ENCODE results near the gene NDUFV1.
"Not testable (repeated sequence)": the region's sequence is repeated elsewhere in the genome, so short reads cannot be mapped to it uniquely, and the experiment has no call there.

NDUFV1 gene

GRCh38 chr11:67627812-67628624, 21.3 kb downstream of the NDUFV1 start:
- DNase-seq = no peak

GRCh38 chr11:67628710-67629385, 22.1 kb downstream of the NDUFV1 start:
- DNase-seq = no peak

- peak; percentile 84 to 87 for DNase-seq
Measured at GRCh38 chr11:67629386-67630227, 22.9 kb downstream of the NDUFV1 start, which contains the start of gene NUDT8. Gene NUDT8 (minus strand): TSS chr11:67629937. CDS start chr11:67629911, 26 bp downstream.

- peak; percentile 95 to 96 for DNase-seq
Measured at GRCh38 chr11:67630228-67630942, 23.6 kb downstream of the NDUFV1 start.

GRCh38 chr11:67630943-67631331, 24.2 kb downstream of the NDUFV1 start:
- DNase-seq = no peak

- DNase-seq = no peak
Measured at GRCh38 chr11:67631411-67631810, 24.7 kb downstream of the NDUFV1 start.

- DNase-seq = no peak
Measured at GRCh38 chr11:67631853-67632174, 25.1 kb downstream of the NDUFV1 start.

GRCh38 chr11:67632175-67632981, 25.6 kb downstream of the NDUFV1 start:
- no peak for DNase-seq

- DNase-seq = no peak
Measured at GRCh38 chr11:67632982-67633755, 26.4 kb downstream of the NDUFV1 start.

- no peak for DNase-seq
Measured at GRCh38 chr11:67633758-67634365, 27.1 kb downstream of the NDUFV1 start.

- DNase-seq = no peak
Measured at GRCh38 chr11:67634366-67635230, 27.9 kb downstream of the NDUFV1 start.

GRCh38 chr11:67635231-67635521, 28.4 kb downstream of the NDUFV1 start:
- DNase-seq = no peak

GRCh38 chr11:67636962-67637361, 30.2 kb downstream of the NDUFV1 start:
- DNase-seq = no peak

- DNase-seq = not testable (repeated sequence)
Measured at GRCh38 chr11:67637441-67637840, 30.7 kb downstream of the NDUFV1 start.

GRCh38 chr11:67638535-67639437, 32.0 kb downstream of the NDUFV1 start:
- no peak for DNase-seq

- no peak for DNase-seq
Measured at GRCh38 chr11:67639438-67639859, 32.7 kb downstream of the NDUFV1 start, which contains the start of gene TBX10. Gene TBX10 (minus strand): TSS chr11:67639763. CDS start chr11:67639472, 291 bp downstream.

- peak; percentile 50 to 52 for DNase-seq
Measured at GRCh38 chr11:67640021-67640757, 33.5 kb downstream of the NDUFV1 start.

Measured in stimulated activated CD4-positive, alpha-beta T cell treated with anti-CD3 and anti-CD28 coated beads, Interleukin-2, amount 100 ng/mL, for 48 hours (primary cell).